SU-DHL-6 (cell line): ENCODE data around the gene SETBP1.

ENCODE experiments used
- EZH2phosphoT487 ChIP-seq: fragments of 200-600 bp; sonication (generic), shearing (Covaris generic); conservative IDR thresholded peaks from 2 replicates; pipeline ENCODE4 v1.6.1; 2018; ENCODE audit warnings: mild to moderate bottlenecking, antibody characterized with exemption, low read length, moderate library complexity, mixed read lengths
- TF ChIP-seq, protein P1 (sequence below): fragments of 200-600 bp; sonication (generic); IDR thresholded peaks from one replicate; pipeline ENCODE4 v1.5.1; 2017; ENCODE audit warnings: antibody characterized with exemption, mild to moderate bottlenecking, low read length, moderate library complexity; ENCODE audit not compliant: insufficient read depth, poor library complexity, severe bottlenecking

DNA sequence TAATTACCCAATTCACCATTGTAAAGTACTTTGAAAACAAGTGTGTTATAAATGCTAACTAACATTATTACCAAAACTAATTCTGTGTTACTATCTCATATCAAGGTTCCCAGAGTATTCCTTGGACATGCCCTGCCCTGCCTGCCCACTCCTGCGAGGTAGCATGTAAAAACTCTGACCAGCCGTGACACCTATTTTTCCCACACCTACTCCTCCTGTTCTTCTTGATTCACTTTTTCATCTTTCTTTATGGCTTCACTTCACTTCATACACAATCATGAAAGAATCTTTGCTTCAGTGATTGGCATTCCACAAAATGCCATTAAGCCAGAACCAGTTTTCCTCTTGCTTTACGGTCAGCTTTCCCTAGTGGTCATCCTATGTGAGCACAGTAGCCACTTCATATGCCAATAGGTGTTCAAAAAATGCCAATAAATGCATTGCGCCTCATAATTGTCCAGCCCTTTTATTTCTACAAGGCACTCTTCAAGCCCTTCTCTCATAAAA lies 42.6 kb upstream of the SETBP1 start:
- TF ChIP-seq, protein P1, sequence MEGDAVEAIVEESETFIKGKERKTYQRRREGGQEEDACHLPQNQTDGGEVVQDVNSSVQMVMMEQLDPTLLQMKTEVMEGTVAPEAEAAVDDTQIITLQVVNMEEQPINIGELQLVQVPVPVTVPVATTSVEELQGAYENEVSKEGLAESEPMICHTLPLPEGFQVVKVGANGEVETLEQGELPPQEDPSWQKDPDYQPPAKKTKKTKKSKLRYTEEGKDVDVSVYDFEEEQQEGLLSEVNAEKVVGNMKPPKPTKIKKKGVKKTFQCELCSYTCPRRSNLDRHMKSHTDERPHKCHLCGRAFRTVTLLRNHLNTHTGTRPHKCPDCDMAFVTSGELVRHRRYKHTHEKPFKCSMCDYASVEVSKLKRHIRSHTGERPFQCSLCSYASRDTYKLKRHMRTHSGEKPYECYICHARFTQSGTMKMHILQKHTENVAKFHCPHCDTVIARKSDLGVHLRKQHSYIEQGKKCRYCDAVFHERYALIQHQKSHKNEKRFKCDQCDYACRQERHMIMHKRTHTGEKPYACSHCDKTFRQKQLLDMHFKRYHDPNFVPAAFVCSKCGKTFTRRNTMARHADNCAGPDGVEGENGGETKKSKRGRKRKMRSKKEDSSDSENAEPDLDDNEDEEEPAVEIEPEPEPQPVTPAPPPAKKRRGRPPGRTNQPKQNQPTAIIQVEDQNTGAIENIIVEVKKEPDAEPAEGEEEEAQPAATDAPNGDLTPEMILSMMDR = no peak
- TF ChIP-seq EZH2phosphoT487 = no peak
